NCI-H1417 (cell line): Measurements from ENCODE around the gene MAGI3.
"Not testable (repeated sequence)": the region's sequence is repeated elsewhere in the genome, so short reads cannot be mapped to it uniquely, and the experiment has no call there.

Source experiments
- DNase-seq, 3 experiments: peaks; one replicate each; lab custom pipeline; 2025; lab: John Stamatoyannopoulos, UW

Gene MAGI3

DNA sequence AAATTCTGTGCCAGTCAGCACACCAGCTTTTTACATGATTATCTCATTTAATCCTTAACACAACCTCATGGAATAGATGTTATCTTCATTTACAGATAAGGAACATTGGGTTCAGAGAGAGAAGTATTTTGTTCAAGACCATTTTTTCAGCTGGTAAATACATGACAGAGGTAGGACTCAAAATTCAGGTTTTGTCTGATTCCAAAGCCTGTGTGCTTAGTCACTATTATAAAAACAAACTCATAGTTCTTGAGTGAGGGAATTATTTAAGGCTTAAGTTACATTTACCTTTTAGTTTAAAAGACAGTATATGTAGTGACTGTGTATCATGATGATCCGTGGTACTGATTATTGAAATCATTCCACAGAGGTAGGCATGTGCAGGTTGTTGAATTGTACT lies 125.2 kb downstream of the MAGI3 start:
- no peak for DNase-seq

DNA sequence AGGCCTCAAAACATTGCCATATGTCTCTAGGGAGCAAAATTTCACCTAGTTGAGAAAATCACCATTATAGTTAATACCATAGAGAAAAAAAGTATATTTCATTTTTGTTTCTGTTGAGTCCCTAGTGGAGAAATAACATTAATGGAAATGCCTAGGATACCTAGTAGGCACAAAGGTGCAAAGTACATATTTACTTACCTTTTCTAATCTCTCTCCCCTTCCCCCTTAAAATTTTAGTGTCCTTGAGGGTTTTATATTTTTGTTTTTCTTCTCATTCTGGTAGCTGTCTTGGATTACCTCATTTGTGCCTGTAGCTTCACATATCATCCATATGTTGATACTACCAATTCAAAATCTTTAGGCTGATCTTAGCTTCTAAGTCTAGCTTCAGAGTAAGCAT lies 127.0 kb downstream of the MAGI3 start:
- no peak for DNase-seq

DNA sequence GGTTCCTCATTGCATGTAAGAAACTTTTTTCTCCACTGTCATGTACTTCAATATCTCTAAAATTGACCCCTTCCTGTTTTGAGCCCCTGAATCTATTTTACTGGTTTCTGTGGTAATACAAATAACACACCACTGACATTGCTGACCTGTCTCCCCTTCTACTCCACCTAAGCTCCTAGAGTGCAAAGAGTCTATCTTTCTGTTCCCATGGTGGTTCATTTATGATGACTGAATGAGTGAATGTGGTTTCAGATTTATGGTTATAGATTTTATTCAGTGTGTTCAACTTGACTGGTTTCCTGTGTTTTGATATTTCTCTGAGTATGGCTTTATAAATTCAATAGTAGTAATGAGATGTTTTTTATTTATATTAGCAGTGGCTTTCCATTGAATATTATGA lies 127.7 kb downstream of the MAGI3 start:
- DNase-seq, result no peak

DNA sequence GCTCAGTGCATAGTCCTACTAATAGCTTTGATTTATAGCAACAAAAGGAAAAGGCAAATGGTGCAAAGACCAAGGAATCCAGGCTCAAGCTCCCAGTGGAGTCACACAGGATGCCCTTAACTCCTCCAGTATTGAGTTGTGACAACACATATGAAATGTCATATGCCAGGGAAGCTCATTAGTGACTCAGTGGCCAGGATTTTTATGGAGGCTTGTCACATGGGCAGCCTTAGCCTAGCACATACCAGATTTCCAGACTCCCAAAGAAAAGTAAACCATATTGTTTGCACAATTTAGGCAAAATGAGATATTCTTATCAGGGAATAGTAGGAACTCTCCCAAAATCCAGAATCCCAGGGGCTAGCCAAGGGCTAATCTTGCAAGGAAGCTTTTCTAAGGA lies 129.2 kb downstream of the MAGI3 start:
- DNase-seq, result no peak

DNA sequence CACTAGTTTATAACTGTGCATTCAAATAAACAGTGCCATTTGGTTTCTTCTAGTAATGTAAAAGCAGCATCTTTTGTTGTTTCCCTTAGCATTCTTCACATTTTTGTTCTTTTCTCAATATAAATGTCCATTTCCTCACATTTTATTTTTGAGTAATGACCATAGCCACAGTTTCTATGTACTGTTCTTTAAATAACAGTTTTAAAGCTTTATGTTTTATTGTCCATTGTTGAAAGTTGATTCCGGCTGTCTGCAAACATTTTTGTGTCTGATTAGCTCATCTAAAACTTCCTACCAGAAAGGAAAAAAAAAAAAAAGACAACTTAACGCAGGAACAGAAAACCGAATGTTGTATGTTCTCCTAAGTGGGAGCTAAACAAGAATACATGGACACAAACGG lies 139.7 kb downstream of the MAGI3 start:
- DNase-seq, result no peak

DNA sequence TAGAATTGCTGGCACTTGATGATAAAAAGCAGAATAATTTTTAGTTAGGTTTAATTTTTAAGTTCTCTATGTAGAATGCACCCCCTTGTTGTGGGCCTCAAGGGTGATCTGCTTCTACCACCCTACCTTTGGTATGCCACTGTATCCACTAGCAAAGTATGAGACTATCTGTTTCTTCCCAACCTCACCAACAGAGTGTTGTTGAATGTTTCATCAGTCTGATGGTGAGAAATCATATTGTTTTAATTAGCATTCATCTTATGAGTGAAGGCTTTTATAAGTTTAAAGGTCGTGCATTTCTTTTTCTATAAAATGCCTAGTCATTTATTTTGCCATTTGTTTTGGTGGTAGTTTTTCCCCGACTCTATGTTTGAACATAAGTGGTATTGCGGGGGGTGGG lies 141.0 kb downstream of the MAGI3 start:
- no peak for DNase-seq

DNA sequence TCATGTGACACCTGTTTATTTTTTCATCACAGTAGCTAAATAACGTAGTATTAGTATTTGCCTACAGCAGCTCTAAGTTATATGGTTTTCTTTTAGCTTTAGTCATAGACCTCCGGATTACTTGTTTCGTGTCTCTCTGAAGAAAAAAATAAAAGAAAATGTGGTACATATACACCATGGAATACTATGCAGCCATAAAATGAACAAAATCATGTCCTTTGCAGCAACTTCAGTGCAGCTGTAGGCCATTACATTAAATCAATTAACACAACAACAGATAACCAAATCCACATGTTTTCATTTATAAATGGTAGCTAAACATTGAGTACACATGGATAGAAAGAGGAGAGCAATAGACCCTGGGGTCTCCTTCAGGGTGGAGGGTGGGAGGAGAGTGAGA lies 142.7 kb downstream of the MAGI3 start:
- DNase-seq, result no peak

DNA sequence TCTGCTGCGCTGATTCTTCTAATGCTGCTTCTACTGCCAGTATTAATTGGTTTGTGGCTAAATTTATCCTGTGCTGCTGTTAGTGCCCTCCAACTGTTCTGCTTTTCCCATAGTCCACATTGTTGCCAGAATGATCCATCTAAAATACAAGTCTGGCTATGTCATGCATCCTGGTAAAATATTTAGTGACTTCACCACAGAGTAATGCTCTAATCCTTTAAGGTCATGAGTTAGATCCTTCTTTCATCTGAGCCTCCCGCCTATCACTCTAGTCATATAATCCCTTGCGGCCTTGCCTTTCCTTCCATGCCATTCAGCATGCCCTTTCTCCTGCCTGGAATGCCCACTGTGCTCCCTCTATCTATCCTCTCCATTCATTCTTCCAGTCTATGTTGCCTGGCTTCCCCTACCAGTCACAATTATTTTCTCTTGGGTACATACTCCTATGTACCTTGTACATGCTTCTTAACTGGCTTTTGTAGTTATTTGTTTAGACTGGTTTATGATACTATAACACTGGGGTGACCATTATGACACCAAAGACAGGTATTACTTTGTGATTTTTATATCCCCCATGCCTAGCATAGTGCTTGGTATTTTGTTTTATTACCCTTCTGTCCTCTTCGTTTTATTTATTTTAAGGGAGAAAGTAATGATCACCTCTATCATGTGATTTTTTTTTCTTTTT lies 144.0 kb downstream of the MAGI3 start:
- no peak for DNase-seq

DNA sequence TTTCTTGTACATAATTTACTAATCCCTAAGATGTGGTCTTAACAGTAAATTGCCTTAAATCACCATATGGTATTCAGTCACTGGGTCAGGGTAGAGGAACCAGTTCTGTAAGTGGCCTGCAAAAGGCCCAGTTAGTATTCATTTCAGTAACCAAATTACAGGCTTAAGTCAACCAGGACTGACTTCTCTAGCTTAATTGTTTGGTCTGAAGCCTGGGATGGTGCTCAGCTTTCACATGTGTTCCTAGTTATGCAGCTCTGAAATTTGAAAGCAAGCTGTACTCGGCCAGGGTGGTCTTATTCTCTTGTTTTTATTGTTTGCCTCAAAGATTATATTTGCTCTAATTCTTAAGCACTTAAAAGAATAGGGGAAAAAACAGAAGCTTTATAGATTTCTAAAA lies 144.6 kb downstream of the MAGI3 start:
- DNase-seq, result peak in 1 of 3 experiments; percentile 35

DNA sequence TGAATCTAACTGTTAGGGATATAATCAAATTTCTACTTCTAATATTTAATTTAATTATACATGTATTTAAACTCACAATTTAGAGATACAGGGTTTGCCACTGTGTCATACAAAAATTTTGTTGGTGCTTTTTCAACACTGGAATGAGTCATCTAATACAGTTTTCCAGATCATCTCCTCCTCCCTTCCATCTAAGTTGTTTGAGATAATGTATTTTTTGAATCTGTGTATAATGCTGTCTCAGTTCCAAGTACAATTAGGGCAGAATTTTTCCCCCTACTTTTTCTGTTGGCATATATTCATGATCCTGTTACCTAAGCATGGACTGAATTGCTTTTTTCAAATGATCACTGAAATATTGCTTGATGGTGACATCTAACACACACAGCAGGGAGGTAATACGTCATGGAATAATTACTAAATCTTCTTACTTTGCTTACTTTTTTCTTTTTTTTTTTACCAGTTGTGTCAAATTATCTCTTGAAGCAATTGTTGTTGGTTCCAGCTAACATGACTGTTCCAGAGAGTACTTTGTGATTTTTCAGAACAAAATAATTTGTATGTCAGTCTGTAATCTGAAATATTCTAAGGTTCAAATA lies 146.0 kb downstream of the MAGI3 start:
- DNase-seq, result no peak

DNA sequence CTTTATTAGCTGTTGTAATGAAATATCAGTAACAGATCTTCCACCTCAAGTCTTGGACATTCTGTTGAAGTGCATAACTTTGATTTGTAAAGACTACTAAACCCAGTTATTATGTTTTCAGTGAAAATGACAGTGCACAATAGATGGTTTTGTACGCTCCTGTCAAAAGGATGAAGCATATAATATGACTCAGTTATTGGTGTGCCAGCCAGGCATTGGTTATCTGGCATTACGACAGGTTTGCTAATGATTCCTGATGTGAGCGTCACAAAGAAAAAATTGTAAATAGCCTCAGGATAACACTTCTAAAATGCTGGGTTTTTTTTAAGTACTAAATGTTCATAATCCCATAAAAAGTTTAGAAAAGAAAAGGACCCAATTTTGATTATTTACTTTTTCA lies 147.9 kb downstream of the MAGI3 start:
- DNase-seq, result peak in 1 of 3 experiments; percentile 17

DNA sequence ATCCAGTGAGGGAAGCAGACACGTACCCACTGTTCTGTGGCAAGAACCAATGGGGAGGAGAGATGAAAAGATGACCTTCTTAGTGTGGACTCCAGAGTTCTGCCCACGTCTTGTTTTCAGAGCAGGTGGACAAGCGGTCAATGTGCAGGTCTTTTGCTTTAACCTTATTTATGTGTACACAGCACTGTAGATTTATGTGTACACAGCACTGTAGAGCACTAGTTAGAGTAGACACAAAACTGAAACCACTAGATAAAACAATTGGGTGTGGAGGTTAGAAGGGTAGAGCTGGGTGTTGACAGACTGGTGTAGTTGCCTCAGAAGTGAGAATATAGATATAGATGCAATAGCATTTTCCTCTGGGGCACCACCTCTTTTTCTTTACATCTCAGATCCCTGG lies 150.0 kb downstream of the MAGI3 start:
- no peak for DNase-seq

DNA sequence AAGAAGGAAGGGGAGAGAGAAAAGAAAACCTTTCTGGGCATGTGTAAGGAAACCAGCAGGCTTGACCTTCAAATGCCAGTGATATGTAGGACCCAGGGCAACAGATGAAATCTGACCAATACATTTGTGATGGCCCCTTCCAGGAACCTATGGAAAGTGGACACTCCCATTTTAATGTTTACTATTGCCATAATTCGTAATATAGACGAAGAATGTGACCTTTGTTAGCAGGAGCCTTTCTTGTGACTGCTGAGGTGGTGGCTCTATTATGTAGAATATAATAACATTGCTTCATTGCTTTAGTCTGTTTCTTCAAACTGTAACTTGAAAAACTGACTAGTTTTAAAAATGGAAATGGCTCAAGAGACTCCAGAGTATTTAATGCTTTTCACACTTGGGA lies 150.8 kb downstream of the MAGI3 start:
- no peak for DNase-seq

DNA sequence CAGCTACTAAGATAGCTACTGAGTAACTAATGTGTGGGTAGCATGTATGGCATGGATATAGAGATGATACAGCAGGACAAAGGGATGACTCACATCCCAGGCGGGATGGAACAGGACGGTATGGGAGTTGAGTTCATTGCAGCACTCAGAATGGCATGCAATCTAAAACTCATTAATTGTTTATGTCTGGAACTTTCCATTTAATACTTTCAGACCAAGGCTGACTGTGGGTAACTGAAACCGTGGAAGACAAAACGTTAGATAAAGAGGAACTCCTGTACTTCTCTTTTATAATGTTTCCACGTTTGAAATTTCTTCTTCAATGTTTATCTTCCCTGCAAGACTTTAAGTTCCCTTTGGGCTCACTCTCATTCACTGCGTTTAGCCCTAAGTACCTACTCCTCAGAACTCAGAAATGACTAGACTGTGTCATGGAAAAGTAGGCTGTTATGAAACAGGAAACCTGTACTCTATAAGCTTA lies 151.9 kb downstream of the MAGI3 start:
- no peak for DNase-seq

DNA sequence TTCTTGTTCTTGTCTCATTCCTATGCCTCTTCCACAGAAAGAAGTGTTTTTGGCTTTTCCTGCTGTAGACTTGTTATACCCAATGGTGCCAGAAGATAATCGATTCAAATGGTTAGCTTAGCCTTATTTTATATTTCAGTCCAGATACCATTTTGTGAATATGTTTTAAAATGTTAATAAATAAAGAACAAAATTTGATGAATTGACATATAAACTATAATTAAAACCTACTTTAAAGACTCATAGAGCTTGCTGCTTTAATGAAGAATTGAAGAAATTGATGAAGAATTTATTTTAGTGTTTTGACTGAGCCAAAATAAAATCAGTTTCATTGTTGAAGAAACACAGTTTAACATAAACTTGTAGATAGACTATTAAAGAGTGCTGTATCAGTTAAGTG lies 152.8 kb downstream of the MAGI3 start:
- no peak for DNase-seq

DNA sequence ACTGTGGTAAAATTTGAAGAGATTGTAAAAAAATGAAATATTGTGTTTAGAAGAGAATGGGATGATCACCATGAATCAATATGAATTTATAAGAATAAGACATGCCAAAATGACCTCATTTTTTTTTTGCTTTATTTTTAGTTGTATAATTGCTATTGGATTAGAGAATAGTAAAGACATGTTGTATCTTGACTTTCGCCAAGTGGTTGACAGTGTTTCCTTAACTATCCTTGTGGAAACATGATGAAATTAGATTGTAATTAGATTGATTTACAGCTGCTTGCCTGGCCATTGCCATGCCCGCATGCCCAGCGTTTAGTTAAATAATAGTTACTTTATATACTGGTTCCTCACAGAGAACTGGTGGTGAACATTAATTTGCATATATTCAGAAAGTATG lies 154.9 kb downstream of the MAGI3 start:
- DNase-seq, result peak in 1 of 3 experiments; percentile 27

DNA sequence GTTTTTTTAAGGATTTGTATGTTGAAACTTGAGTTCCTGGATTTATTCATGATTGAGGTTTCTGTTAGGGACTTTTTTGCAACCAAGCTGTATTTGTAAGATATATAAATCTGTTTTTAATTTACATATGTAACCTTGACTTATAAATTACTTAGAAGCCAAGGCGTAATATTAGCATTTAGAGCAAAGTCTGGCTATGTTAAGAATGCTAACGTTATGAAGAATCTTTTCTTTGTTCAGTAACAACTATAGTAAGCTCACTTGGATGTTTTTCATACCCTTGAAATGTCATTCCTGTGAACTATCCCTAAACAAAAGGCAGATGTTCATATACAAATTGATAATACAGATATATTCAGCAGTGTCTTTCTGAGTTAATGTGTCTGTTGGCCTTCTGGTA lies 155.3 kb downstream of the MAGI3 start:
- DNase-seq, result no peak

DNA sequence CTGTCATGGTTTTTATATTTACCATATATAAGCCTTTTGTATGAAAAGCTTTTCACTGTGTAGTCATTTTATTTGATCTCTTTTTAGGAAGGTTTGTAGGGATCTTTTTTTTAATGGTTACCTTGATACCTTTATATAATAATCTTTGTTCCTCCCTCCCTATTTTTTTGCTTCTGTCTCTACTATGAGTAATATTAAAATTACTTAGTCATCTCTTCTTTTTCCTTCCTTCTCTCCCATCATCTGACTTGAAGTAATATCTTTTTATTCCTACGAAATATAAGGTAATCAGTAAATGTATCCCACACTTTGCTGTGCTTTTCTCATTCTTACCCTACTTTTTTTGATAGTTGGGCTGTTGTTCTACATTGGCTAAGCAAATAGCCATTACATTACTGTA lies 161.4 kb downstream of the MAGI3 start:
- DNase-seq, result no peak

DNA sequence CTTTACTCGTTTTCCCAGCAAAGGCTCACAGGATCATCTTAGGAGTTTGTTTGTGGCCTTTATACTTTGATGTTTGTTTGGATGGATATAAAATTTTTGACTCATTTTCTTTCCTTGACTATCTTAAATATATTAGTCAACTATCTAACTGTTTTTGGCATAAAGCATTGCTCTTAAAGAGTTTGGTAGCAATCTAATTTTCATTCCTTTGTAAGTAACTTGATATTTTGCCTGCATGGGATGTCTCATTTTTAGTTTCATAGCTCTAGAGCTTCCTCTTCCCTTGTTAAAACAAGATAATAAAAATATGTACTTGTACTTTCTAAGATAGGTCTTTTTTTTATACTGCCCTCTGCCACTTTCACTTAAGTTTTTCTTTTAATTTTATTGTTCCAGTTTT lies 161.9 kb downstream of the MAGI3 start:
- DNase-seq, result no peak

DNA sequence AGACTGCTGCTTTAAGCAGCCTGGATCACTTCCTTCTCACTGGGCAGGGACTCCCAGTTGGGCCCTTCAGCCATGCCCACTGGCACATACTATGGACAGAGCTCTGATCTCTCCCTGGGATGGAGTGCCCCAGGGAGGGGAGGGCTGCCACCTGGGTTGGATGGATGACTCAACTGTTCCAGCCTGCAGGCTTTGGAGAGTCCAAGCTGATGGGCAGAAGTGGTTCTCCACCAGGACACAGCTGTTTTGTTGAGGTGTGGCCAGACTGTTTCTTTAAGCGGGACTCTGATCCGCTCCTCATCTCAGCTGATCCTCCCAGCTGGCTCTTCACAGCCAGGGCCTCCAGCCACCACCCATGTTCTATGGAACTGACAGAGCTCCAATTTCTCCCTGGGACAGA lies 166.9 kb downstream of the MAGI3 start:
- DNase-seq, result no peak

DNA sequence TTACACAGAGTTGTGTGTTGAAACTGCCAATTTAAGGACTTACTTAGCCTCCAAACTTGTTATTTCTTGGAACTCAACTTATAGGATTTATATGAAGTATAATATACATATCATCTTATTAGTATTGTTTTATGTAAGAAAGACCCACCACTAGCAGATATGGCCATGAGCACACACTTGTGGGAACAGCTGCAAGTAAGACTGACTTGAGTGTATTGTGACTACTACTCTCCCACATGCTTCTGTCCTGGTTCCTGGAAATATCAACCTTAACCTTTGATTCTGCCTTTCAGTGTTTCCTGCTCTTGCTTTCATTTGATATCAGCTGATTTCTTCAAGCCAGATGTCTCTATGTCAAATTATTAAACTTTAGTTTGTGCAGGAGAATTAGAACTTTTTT lies 175.3 kb downstream of the MAGI3 start:
- no peak for DNase-seq

DNA sequence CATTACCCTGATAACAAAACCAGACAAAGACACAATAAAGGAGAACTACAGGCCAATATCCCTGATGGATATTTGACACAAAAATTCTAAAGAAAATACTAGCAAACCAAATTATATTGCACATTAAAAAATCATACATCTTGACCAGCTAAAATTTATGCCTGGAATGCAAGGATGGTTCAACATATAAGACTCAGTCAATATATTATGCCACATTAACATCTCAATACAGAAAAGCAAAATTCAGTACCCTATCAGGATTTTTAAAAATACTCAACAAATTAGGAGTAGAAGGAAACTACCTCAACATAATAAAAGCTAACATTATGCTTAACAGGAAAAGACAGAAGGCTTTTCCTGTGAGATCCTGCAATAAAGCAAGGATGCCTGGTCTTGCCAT lies 177.1 kb downstream of the MAGI3 start:
- peak in 1 of 3 experiments; percentile 2 for DNase-seq

DNA sequence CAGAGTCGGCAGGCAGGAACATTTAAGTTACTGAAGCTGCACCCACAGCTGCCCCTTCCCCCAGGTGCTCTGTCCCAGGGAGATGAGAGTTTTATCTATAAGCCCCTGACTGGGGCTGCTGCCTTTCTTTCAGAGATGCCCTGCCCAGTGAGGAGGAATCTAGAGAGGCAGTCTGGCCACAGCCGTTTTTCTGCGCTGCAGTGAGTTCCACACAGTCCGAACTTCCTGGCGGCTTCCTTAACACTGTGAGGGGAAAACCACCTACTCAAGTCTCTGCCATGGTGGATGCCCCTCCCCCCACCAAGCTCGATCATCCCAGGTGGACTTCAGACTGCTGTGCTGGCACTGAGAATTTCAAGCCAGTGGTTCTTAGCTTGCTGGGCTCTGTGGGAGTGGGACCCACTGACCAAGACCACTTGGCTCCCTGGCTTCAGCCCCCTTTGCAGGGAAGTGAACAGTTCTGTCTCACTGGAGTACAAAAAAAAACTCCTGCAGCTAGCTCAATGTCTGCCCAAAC lies 185.5 kb downstream of the MAGI3 start:
- DNase-seq, result not testable (repeated sequence)

DNA sequence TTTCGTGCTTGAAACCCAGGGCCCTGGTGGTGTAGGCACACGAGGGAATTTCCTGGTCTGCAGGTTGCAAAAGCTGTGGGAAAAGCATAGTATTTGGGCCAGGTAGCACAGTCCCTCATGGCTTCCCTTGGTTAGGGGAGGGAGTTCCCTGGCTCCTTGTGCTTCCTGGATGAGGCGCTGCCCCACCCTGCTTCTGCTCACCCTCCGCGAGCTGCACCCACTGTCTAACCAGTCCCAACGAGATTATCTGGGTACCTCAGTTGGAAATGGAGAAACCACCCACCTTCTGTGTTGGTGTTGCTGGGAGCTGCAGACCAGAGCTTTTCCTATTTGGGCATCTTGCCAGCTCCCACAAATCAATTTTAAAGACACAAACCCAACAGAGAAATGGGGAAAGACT lies 186.0 kb downstream of the MAGI3 start:
- no peak for DNase-seq
